CD14-positive monocyte (primary cell): Measurements from ENCODE around the gene DCC. TPM values are rescaled to one million over a fixed set of nuclear protein-coding genes. Genes with fewer than 3 reads are reported as not detected.

ENCODE experiments used
- DNase-seq, 3 donors: peaks; one replicate each; pipeline ENCODE4 v3.0.0-alpha.2; 2011 to 2022
- H2AFZ ChIP-seq: 2 replicates; pipeline ENCODE4 v1.6.0; 2012; ENCODE audit warnings: mild to moderate bottlenecking, low read depth, low read length, inconsistent platforms; ENCODE audit not compliant: insufficient read depth, poor library complexity, severe bottlenecking
- H3K27ac ChIP-seq, 2 donors: 1 replicate in 1 of 2; 2 replicates in 1 of 2; pipeline ENCODE4 v1.5.1; 2012 to 2013; ENCODE audit warnings: low read length in 2 of 2, control low read depth in 1 of 2, inconsistent platforms in 1 of 2, low read depth in 1 of 2, mild to moderate bottlenecking in 1 of 2
- H3K27me3 ChIP-seq, 2 donors: one replicate each; pipeline versions ENCODE4 v1.6.0 to v1.6.1; 2011 to 2013; ENCODE audit warnings: low read length in 2 of 2; ENCODE audit not compliant: control insufficient read depth in 2 of 2, insufficient read depth in 2 of 2
- H3K36me3 ChIP-seq, 2 donors: replicated peaks in 1 of 2; 1 replicate in 1 of 2; 2 replicates in 1 of 2; pipeline versions ENCODE4 v1.5.1 to v1.6.1; 2012 to 2013; ENCODE audit warnings: low read length in 2 of 2, control low read depth in 1 of 2, inconsistent platforms in 1 of 2, mild to moderate bottlenecking in 1 of 2; ENCODE audit not compliant: insufficient read depth in 2 of 2, control insufficient read depth in 1 of 2
- H3K4me1 ChIP-seq, 2 donors: 1 replicate in 1 of 2; 2 replicates in 1 of 2; pipeline versions ENCODE4 v1.5.1 to v1.6.1; 2012 to 2013; ENCODE audit warnings: low read length in 2 of 2, control low read depth in 1 of 2, inconsistent platforms in 1 of 2, mild to moderate bottlenecking in 1 of 2, moderate library complexity in 1 of 2; ENCODE audit not compliant: insufficient read depth in 2 of 2, control insufficient read depth in 1 of 2
- H3K4me2 ChIP-seq: replicated peaks from 2 replicates; pipeline ENCODE3; 2012; ENCODE audit warnings: low read length, moderate library complexity, mild to moderate bottlenecking; ENCODE audit not compliant: poor library complexity, severe bottlenecking; ENCODE audit errors: extremely low read depth
- H3K4me3 ChIP-seq, 3 experiments: fragments of 200-600 bp in 1 of 3; sonication (generic) in 1 of 3; replicated peaks in 1 of 3; 1 replicate in 2 of 3; 2 replicates in 1 of 3; pipeline ENCODE4 v1.5.1; 2011 to 2013; ENCODE audit warnings: low read length in 3 of 3, mild to moderate bottlenecking in 3 of 3, control low read depth in 2 of 3, low read depth in 2 of 3, inconsistent platforms in 1 of 3, moderate library complexity in 1 of 3
- H3K79me2 ChIP-seq: 2 replicates; pipeline ENCODE4 v1.6.0; 2012; ENCODE audit warnings: mild to moderate bottlenecking, control low read depth, inconsistent platforms, low read length, moderate library complexity; ENCODE audit not compliant: insufficient read depth
- H3K9ac ChIP-seq: 2 replicates; pipeline ENCODE4 v1.6.0; 2017; ENCODE audit warnings: low read length, mild to moderate bottlenecking; ENCODE audit not compliant: insufficient read depth, poor library complexity, severe bottlenecking
- H3K9me3 ChIP-seq, 2 donors: replicated peaks in 1 of 2; 1 replicate in 1 of 2; 2 replicates in 1 of 2; pipeline versions ENCODE4 v1.5.1 to v1.6.1; 2012 to 2013; ENCODE audit warnings: low read length in 2 of 2, control low read depth in 1 of 2; ENCODE audit not compliant: control insufficient read depth in 1 of 2, insufficient read depth in 1 of 2
- H4K20me1 ChIP-seq: 2 replicates; pipeline ENCODE4 v1.6.0; 2012; ENCODE audit warnings: mild to moderate bottlenecking, low read length, control low read depth, moderate library complexity; ENCODE audit not compliant: insufficient read depth
- H3K27ac Mint-ChIP-seq, 7 donors: one replicate each; pipeline ENCODE4 v1.8.0; 2020; ENCODE audit warnings: mild to moderate bottlenecking in 7 of 7, mixed read lengths in 7 of 7, moderate library complexity in 6 of 7, inconsistent platforms in 2 of 7
- H3K27me3 Mint-ChIP-seq, 3 donors: one replicate each; pipeline ENCODE4 v1.8.0; 2021 to 2022; ENCODE audit warnings: low read depth in 3 of 3, mild to moderate bottlenecking in 3 of 3, mixed read lengths in 3 of 3, moderate library complexity in 3 of 3, inconsistent platforms in 1 of 3
- H3K36me3 Mint-ChIP-seq, 2 donors: one replicate each; pipeline ENCODE4 v1.8.0; 2020; ENCODE audit warnings: mixed read lengths in 2 of 2, inconsistent platforms in 1 of 2, mild to moderate bottlenecking in 1 of 2
- H3K4me1 Mint-ChIP-seq: one replicate; pipeline ENCODE4 v1.8.0; 2020; ENCODE audit warnings: mild to moderate bottlenecking, mixed read lengths
- H3K4me3 Mint-ChIP-seq, 2 donors: one replicate each; pipeline ENCODE4 v1.8.0; 2020; ENCODE audit warnings: mild to moderate bottlenecking in 2 of 2, mixed read lengths in 2 of 2, moderate library complexity in 1 of 2
- H3K9me3 Mint-ChIP-seq, 7 donors: one replicate each; pipeline ENCODE4 v1.8.0; 2020 to 2022; ENCODE audit warnings: mixed read lengths in 7 of 7, mild to moderate bottlenecking in 6 of 7, moderate library complexity in 6 of 7, inconsistent platforms in 2 of 7
- CTCF ChIP-seq: fragments of 200-600 bp; IDR thresholded peaks from one replicate; pipeline ENCODE4 v1.8.0; 2022; ENCODE audit warnings: antibody characterized with exemption, mild to moderate bottlenecking
- WGBS: methylation state at CpG from one replicate; pipeline ENCODE4 v1.1.5; 2013; ENCODE audit warnings: missing lambda C conversion rate; ENCODE audit not compliant: insufficient coverage; 5-methylcytosine and 5-hydroxymethylcytosine counted together
- intact Hi-C, 2 donors: fragments of 100-400 bp; cut with micrococcal nuclease; formaldehyde crosslinking; loops; one replicate each; pipeline versions ENCODE4 v1.15.0 to v1.15.1; 2023
- polyA plus RNA-seq, 3 donors: library from polyadenylated mRNA; depleted of rRNA in 1 of 3; unstranded in 2 of 3; stranded (reverse) in 1 of 3; fragments of 300-500 nt in 2 of 3; fragments of >200 nt in 1 of 3; fragmentation: Illumina TruSeq in 2 of 3; gene quantifications; 1 replicate in 2 of 3; 2 replicates in 1 of 3; pipeline ENCODE4 v1.2.3, GENCODE V29; 2012 to 2021

DCC gene
- polyA plus RNA-seq, 3 donors = not detected

- no peaks in the 10 kb centered on the region for H3K79me2 ChIP-seq
- Mint-ChIP-seq H3K4me1 (no peaks in the 10 kb centered on the region), H3K27ac (no peak overlapping the region), H3K9me3 (peaks cover 0 to 14% (median 5%) of the 10 kb centered on the region in 7 donors), H3K36me3 (no peaks in the 10 kb centered on the region), H3K27me3 (no peaks in the 10 kb centered on the region), H3K4me3 (no peak overlapping the region)
- H3K9ac ChIP-seq = no peak overlapping the region
- no peak overlapping the region for H3K4me3 ChIP-seq
- WGBS = no CpG with 5 or more reads among the region's 2 CpGs
- no peaks in the 10 kb centered on the region for H3K4me1 ChIP-seq
- TF ChIP-seq CTCF = no peak
- no peaks in the 10 kb centered on the region for H3K27me3 ChIP-seq
- no peaks in the 10 kb centered on the region for H3K9me3 ChIP-seq
- H3K36me3 ChIP-seq = no peaks in the 10 kb centered on the region
- no peak overlapping the region for H2AFZ ChIP-seq
- H3K4me2 ChIP-seq = no peak overlapping the region
- no peak overlapping the region for H3K27ac ChIP-seq
- no peak for DNase-seq
- intact Hi-C loops = no loop called here
- no peaks in the 10 kb centered on the region for H4K20me1 ChIP-seq
These were observed 1150.0 kb downstream of the DCC start for GRCh38 chr18:53490019-53490418.

GRCh38 chr18:53496028-53496427 lies 1156.0 kb downstream of the DCC start:
- intact Hi-C loops = no loop called here
- H3K27ac ChIP-seq = no peak overlapping the region
- no peak for DNase-seq
- no peaks in the 10 kb centered on the region for H3K36me3 ChIP-seq
- H3K9ac ChIP-seq = no peak overlapping the region
- H3K9me3 ChIP-seq = peaks cover 0 to 5% of the 10 kb centered on the region in 2 donors
- no peaks in the 10 kb centered on the region for H3K4me1 ChIP-seq
- no peak for TF ChIP-seq CTCF
- no peak overlapping the region for H3K4me2 ChIP-seq
- 92% methylated on average over 2 of the region's 3 CpGs for WGBS
- H3K36me3 Mint-ChIP-seq = no peaks in the 10 kb centered on the region
- H3K9me3 Mint-ChIP-seq = peaks cover 2 to 18% (median 7%) of the 10 kb centered on the region in 7 donors
- H3K4me3 ChIP-seq = no peak overlapping the region
- no peaks in the 10 kb centered on the region for H3K27me3 Mint-ChIP-seq
- H3K27me3 ChIP-seq = no peaks in the 10 kb centered on the region
- H3K4me3 Mint-ChIP-seq = no peak overlapping the region
- no peaks in the 10 kb centered on the region for H3K79me2 ChIP-seq
- H4K20me1 ChIP-seq = no peaks in the 10 kb centered on the region
- H3K27ac Mint-ChIP-seq = no peak overlapping the region
- H2AFZ ChIP-seq = no peak overlapping the region
- no peaks in the 10 kb centered on the region for H3K4me1 Mint-ChIP-seq
